Lower lobe of right lung (tissue), 2 donors: ENCODE results near the gene PTGIR. TPM values are rescaled to one million over a fixed set of nuclear protein-coding genes. Genes with fewer than 3 reads are reported as not detected.

Source experiments
- ATAC-seq, 2 donors: fragments of 200-7000 bp; cut with Tn5 transposase; one replicate each; pipeline ENCODE4 v1.9.1; 2020 to 2022; ENCODE audit warnings: mild to moderate bottlenecking in 2 of 2, moderate library complexity in 2 of 2
- DNase-seq: peaks from one replicate; pipeline ENCODE4 v3.0.0-alpha.2; 2020
- H3K27ac ChIP-seq: fragments of 200-600 bp; one replicate; pipeline ENCODE4 v1.8.0; 2022
- H3K27me3 ChIP-seq: fragments of 200-600 bp; one replicate; pipeline ENCODE4 v1.8.0; 2022; ENCODE audit warnings: low read depth
- H3K36me3 ChIP-seq: fragments of 200-600 bp; one replicate; pipeline ENCODE4 v1.8.0; 2022; ENCODE audit warnings: mild to moderate bottlenecking
- H3K4me1 ChIP-seq: fragments of 200-600 bp; one replicate; pipeline ENCODE4 v1.8.0; 2022
- H3K4me3 ChIP-seq: fragments of 200-600 bp; one replicate; pipeline ENCODE4 v1.8.0; 2022; ENCODE audit warnings: mild to moderate bottlenecking
- H3K9me3 ChIP-seq: fragments of 200-600 bp; one replicate; pipeline ENCODE4 v1.8.0; 2022
- CTCF ChIP-seq: fragments of 200-600 bp; IDR thresholded peaks from one replicate; pipeline ENCODE4 v1.8.0; 2022; ENCODE audit warnings: antibody characterized with exemption, mild to moderate bottlenecking
- intact Hi-C: fragments of 100-400 bp; cut with DNase I; formaldehyde crosslinking; loops from one replicate; pipeline ENCODE4 v1.11.0; 2022
- total RNA-seq: library from RNA; stranded (reverse); fragmentation: NEBNext Ultra II Directional; extraction: Animal tissue kit (Norgen Biotek cat#: 25700); gene quantifications from one replicate; pipeline ENCODE4 v1.2.1, GENCODE V29; 2021
- donor health status: DM: no; HTN: yes; CAD: no; lungs with severe emphysema.

The PTGIR gene
- total RNA-seq, 1 donor from 2014 or later, result 6.9 TPM

- no peaks in the 10 kb centered on the region for H3K27me3 ChIP-seq
- H3K9me3 ChIP-seq, result no peaks in the 10 kb centered on the region
- no peak overlapping the region for H3K27ac ChIP-seq
- no peak for TF ChIP-seq CTCF
- H3K36me3 ChIP-seq, result no peaks in the 10 kb centered on the region
- peaks cover 4% of the 10 kb centered on the region for H3K4me1 ChIP-seq
- intact Hi-C loops, result no loop called here
- H3K4me3 ChIP-seq, result no peak overlapping the region
- no peak for ATAC-seq
- DNase-seq, result no peak
These were observed 46.4 kb downstream of the PTGIR start for GRCh38 chr19:46578450-46578849.

- H3K4me3 ChIP-seq, result no peak overlapping the region
- no peak for DNase-seq
- H3K9me3 ChIP-seq, result no peaks in the 10 kb centered on the region
- H3K27me3 ChIP-seq, result no peaks in the 10 kb centered on the region
- intact Hi-C loops, result no loop called here
- H3K27ac ChIP-seq, result no peak overlapping the region
- H3K36me3 ChIP-seq, result no peaks in the 10 kb centered on the region
- TF ChIP-seq CTCF, result no peak
- no peak for ATAC-seq
- peaks cover 4% of the 10 kb centered on the region for H3K4me1 ChIP-seq
These were observed 50.4 kb downstream of the PTGIR start for GRCh38 chr19:46574533-46574932.

- H3K4me1 ChIP-seq, result peaks cover 4% of the 10 kb centered on the region
- no peak for TF ChIP-seq CTCF
- no peak for DNase-seq
- H3K4me3 ChIP-seq, result no peak overlapping the region
- no peak for ATAC-seq
- H3K9me3 ChIP-seq, result no peaks in the 10 kb centered on the region
- H3K36me3 ChIP-seq, result no peaks in the 10 kb centered on the region
- intact Hi-C loops, result no loop called here
- no peaks in the 10 kb centered on the region for H3K27me3 ChIP-seq
- H3K27ac ChIP-seq, result no peak overlapping the region
These were observed 51.0 kb downstream of the PTGIR start for GRCh38 chr19:46573679-46574498.

- H3K36me3 ChIP-seq, result no peaks in the 10 kb centered on the region
- H3K4me1 ChIP-seq, result peaks cover 1% of the 10 kb centered on the region
- DNase-seq, result no peak
- no peak overlapping the region for H3K27ac ChIP-seq
- intact Hi-C loops, result no loop called here
- no peaks in the 10 kb centered on the region for H3K27me3 ChIP-seq
- no peak for ATAC-seq
- no peak overlapping the region for H3K4me3 ChIP-seq
- no peaks in the 10 kb centered on the region for H3K9me3 ChIP-seq
- no peak for TF ChIP-seq CTCF
These were observed 53.4 kb downstream of the PTGIR start for GRCh38 chr19:46571495-46571894.

Other genes with a start within 250 kb of the PTGIR start
- 9.1 TPM for gene CCDC8, start 211.5 kb downstream of the PTGIR start, total RNA-seq
- gene PNMA8C, start 196.2 kb downstream of the PTGIR start, total RNA-seq, result 0.18 TPM
- gene PNMA8A, start 153.5 kb downstream of the PTGIR start, total RNA-seq, result 1.5 TPM
- 1.5 TPM for gene PNMA8B, start 129.2 kb downstream of the PTGIR start, total RNA-seq
- gene CALM3, start 23.8 kb downstream of the PTGIR start, total RNA-seq, result 155 TPM
- gene GNG8, start 11.1 kb upstream of the PTGIR start, total RNA-seq, result not detected
- 4.9 TPM for gene DACT3, start 36.1 kb upstream of the PTGIR start, total RNA-seq
- 45.0 TPM for gene PRKD2, start 92.0 kb upstream of the PTGIR start, total RNA-seq
- 13.2 TPM for gene FKRP, start 121.0 kb upstream of the PTGIR start, total RNA-seq
- 69.1 TPM for gene STRN4, start 121.4 kb upstream of the PTGIR start, total RNA-seq
- 120 TPM for gene SLC1A5, start 163.5 kb upstream of the PTGIR start, total RNA-seq
- 120 TPM for gene AP2S1, start 225.8 kb upstream of the PTGIR start, total RNA-seq
- 61.6 TPM for gene ARHGAP35, start 235.9 kb upstream of the PTGIR start, total RNA-seq